DOHH2 (cell line): ENCODE data around the gene PLXND1.

Source experiments
- H3F3A ChIP-seq: fragments of 200-600 bp; sonication (generic), shearing (Covaris generic); 2 replicates; pipeline ENCODE4 v1.6.0; 2016; ENCODE audit warnings: antibody characterized with exemption, mild to moderate bottlenecking; ENCODE audit not compliant: control insufficient read depth, insufficient read depth
- H3K27ac ChIP-seq: fragments of 200-600 bp; sonication (generic); 2 replicates; pipeline ENCODE4 v1.5.1; 2014; ENCODE audit warnings: low read depth, mild to moderate bottlenecking, low read length, moderate library complexity
- H3K27me3 ChIP-seq: fragments of 200-600 bp; sonication (generic); 2 replicates; pipeline ENCODE4 v1.6.1; 2014; ENCODE audit warnings: mild to moderate bottlenecking, low read length, mixed read lengths; ENCODE audit not compliant: control insufficient read depth
- H3K36me3 ChIP-seq: fragments of 200-600 bp; sonication (generic); 2 replicates; pipeline ENCODE4 v1.6.1; 2014; ENCODE audit warnings: mild to moderate bottlenecking, low read length, moderate library complexity, mixed read lengths; ENCODE audit not compliant: control insufficient read depth
- H3K4me1 ChIP-seq: fragments of 200-600 bp; sonication (generic); 2 replicates; pipeline ENCODE4 v1.6.1; 2014; ENCODE audit warnings: mild to moderate bottlenecking, low read length, mixed read lengths; ENCODE audit not compliant: control insufficient read depth
- H3K4me2 ChIP-seq: fragments of 200-600 bp; sonication (generic); 2 replicates; pipeline ENCODE4 v1.6.0; 2014; ENCODE audit warnings: mild to moderate bottlenecking, low read length, moderate library complexity
- H3K4me3 ChIP-seq: fragments of 200-600 bp; sonication (generic); 2 replicates; pipeline ENCODE4 v1.5.1; 2014; ENCODE audit warnings: mild to moderate bottlenecking, low read length, mixed read lengths
- H3K79me2 ChIP-seq: fragments of 200-600 bp; sonication (generic); 2 replicates; pipeline ENCODE4 v1.6.1; 2014; ENCODE audit warnings: mild to moderate bottlenecking, low read length, mixed read lengths; ENCODE audit not compliant: control insufficient read depth
- H3K9me2 ChIP-seq: fragments of 200-600 bp; sonication (generic); replicated peaks from 2 replicates; pipeline ENCODE4 v1.6.1; 2014; ENCODE audit warnings: mild to moderate bottlenecking, low read length, mixed read lengths; ENCODE audit not compliant: control insufficient read depth
- H3K9me3 ChIP-seq: fragments of 200-600 bp; sonication (generic); 2 replicates; pipeline ENCODE4 v1.6.1; 2014; ENCODE audit warnings: antibody characterized with exemption, low read length, mixed read lengths; ENCODE audit not compliant: control insufficient read depth, insufficient read depth
- H4K20me1 ChIP-seq: fragments of 200-600 bp; sonication (generic); 2 replicates; pipeline ENCODE4 v1.6.0; 2014; ENCODE audit warnings: low read depth, mild to moderate bottlenecking, antibody characterized with exemption, low read length, moderate library complexity; ENCODE audit not compliant: control insufficient read depth, insufficient read depth
- CTCF ChIP-seq: fragments of 200-600 bp; sonication (generic); IDR thresholded peaks from one replicate; pipeline ENCODE4 v1.5.1; 2014; ENCODE audit warnings: antibody characterized with exemption, mild to moderate bottlenecking, low read depth, low read length; ENCODE audit not compliant: poor library complexity, severe bottlenecking
- EZH2phosphoT487 ChIP-seq: fragments of 200-600 bp; sonication (generic); IDR thresholded peaks from 2 replicates; pipeline ENCODE4 v1.6.1; 2017; ENCODE audit warnings: borderline replicate concordance, mild to moderate bottlenecking, antibody characterized with exemption, low read length, moderate library complexity, mixed read lengths

The PLXND1 gene

GRCh38 chr3:129603991-129604749 is 2.3 kb downstream of the PLXND1 start:
- Histone ChIP-seq H3K4me2 (no peak overlapping the region), H3K9me3 (no peaks in the 10 kb centered on the region), H3K4me1 (peaks cover 29% of the 10 kb centered on the region), H3K79me2 (no peaks in the 10 kb centered on the region), H3K36me3 (no peaks in the 10 kb centered on the region), H3K27me3 (peaks cover 24% of the 10 kb centered on the region), H3F3A (no peaks in the 10 kb centered on the region), H3K9me2 (no peaks in the 10 kb centered on the region), H3K27ac (no peak overlapping the region), H4K20me1 (no peaks in the 10 kb centered on the region; the same call in 1 of the 2 replicates), H3K4me3 (no peak overlapping the region)
- no peak for TF ChIP-seq CTCF
- no peak for TF ChIP-seq EZH2phosphoT487

- Histone ChIP-seq H3K9me3 (no peaks in the 10 kb centered on the region), H3K4me3 (no peak overlapping the region), H3K36me3 (no peaks in the 10 kb centered on the region), H3K27ac (no peak overlapping the region), H3K79me2 (no peaks in the 10 kb centered on the region), H3K9me2 (no peaks in the 10 kb centered on the region), H4K20me1 (no peaks in the 10 kb centered on the region), H3K4me1 (peaks cover 24% of the 10 kb centered on the region), H3K4me2 (no peak overlapping the region), H3K27me3 (peaks cover 24% of the 10 kb centered on the region), H3F3A (no peaks in the 10 kb centered on the region)
- TF ChIP-seq EZH2phosphoT487 = no peak
- TF ChIP-seq CTCF = no peak
Measured at GRCh38 chr3:129603561-129603942, 2.9 kb downstream of the PLXND1 start.

- H3K79me2 ChIP-seq = no peaks in the 10 kb centered on the region
- no peak overlapping the region for H3K27ac ChIP-seq
- H3K9me3 ChIP-seq = no peaks in the 10 kb centered on the region
- H3K27me3 ChIP-seq = peaks cover 24% of the 10 kb centered on the region
- H3K36me3 ChIP-seq = no peaks in the 10 kb centered on the region
- peaks cover 18% of the 10 kb centered on the region for H3K4me1 ChIP-seq
- no peaks in the 10 kb centered on the region for H3K9me2 ChIP-seq
- no peak overlapping the region for H3K4me2 ChIP-seq
- H4K20me1 ChIP-seq = no peaks in the 10 kb centered on the region
- no peak overlapping the region for H3K4me3 ChIP-seq
- H3F3A ChIP-seq = no peaks in the 10 kb centered on the region
- TF ChIP-seq EZH2phosphoT487 = no peak
- no peak for TF ChIP-seq CTCF
Measured at GRCh38 chr3:129602730-129603560, 3.5 kb downstream of the PLXND1 start.
